Sigmoid colon (tissue), 7 donors: ENCODE data around the gene CHRNB4. TPM values are rescaled to one million over a fixed set of nuclear protein-coding genes. Genes with fewer than 3 reads are reported as not detected.
"Not testable (repeated sequence)": the region's sequence is repeated elsewhere in the genome, so short reads cannot be mapped to it uniquely, and the experiment has no call there.

Source experiments
- DNase-seq: peaks from one replicate; pipeline ENCODE4 v3.0.0-alpha.2; 2019
- H3K27ac ChIP-seq, 4 donors: fragments of 200-600 bp; sonication (generic); one replicate each; pipeline ENCODE4 v1.5.1; 2016 to 2019; ENCODE audit warnings: mild to moderate bottlenecking in 1 of 4
- H3K27me3 ChIP-seq, 3 donors: fragments of 200-600 bp; sonication (generic); one replicate each; pipeline ENCODE4 v1.5.1; 2019; ENCODE audit warnings: mild to moderate bottlenecking in 1 of 3
- H3K36me3 ChIP-seq, 4 donors: fragments of 200-600 bp; sonication (generic); one replicate each; pipeline ENCODE4 v1.5.1; 2016 to 2019
- H3K4me1 ChIP-seq, 4 donors: fragments of 200-600 bp; sonication (generic); one replicate each; pipeline ENCODE4 v1.5.1; 2017 to 2019
- H3K4me3 ChIP-seq, 4 donors: fragments of 200-600 bp; sonication (generic); one replicate each; pipeline ENCODE4 v1.5.1; 2017 to 2019; ENCODE audit warnings: mild to moderate bottlenecking in 2 of 4, moderate library complexity in 1 of 4
- H3K9me3 ChIP-seq, 4 donors: fragments of 200-600 bp in 3 of 4; sonication (generic) in 3 of 4; one replicate each; pipeline versions ENCODE4 v1.5.1 to v1.6.1; 2013 to 2019
- CTCF ChIP-seq, 4 experiments: fragments of 450-650 bp in 3 of 4; fragments of 200-600 bp in 1 of 4; IDR thresholded peaks; one replicate each; pipeline ENCODE4 v1.5.1; 2016 to 2019; ENCODE audit warnings: antibody characterized with exemption in 4 of 4, mild to moderate bottlenecking in 3 of 4, moderate library complexity in 2 of 4
- EP300 ChIP-seq, 4 donors: sonication (generic); formaldehyde crosslinking; IDR thresholded peaks; one replicate each; pipeline ENCODE4 v1.6.1; 2017; ENCODE audit warnings: antibody characterized with exemption in 4 of 4
- POLR2A ChIP-seq, 2 donors: fragments of 450-650 bp; IDR thresholded peaks; one replicate each; pipeline ENCODE4 v1.6.1; 2016; ENCODE audit warnings: antibody characterized with exemption in 2 of 2, mild to moderate bottlenecking in 2 of 2, moderate library complexity in 2 of 2
- POLR2AphosphoS5 ChIP-seq, 4 donors: sonication (generic); formaldehyde crosslinking; IDR thresholded peaks; one replicate each; pipeline ENCODE4 v1.6.1; 2017; ENCODE audit warnings: antibody characterized with exemption in 4 of 4
- WGBS, 2 donors: extraction: QIAGEN DNeasy Blood & Tissue Kit; methylation state at CpG; one replicate each; pipeline ENCODE4 v1.1.7; 2013; 5-methylcytosine and 5-hydroxymethylcytosine counted together
- intact Hi-C: fragments of 100-400 bp; cut with DNase I; formaldehyde crosslinking; loops from one replicate; pipeline ENCODE4 v1.15.1; 2023
- polyA plus RNA-seq, 3 donors: library from polyadenylated mRNA; stranded (reverse); fragments of 200-250 nt; gene quantifications; one replicate each; pipeline ENCODE4 v1.2.3, GENCODE V29; 2013
- total RNA-seq, 4 donors: library from RNA; depleted of rRNA; stranded (reverse); fragments of >200 nt; gene quantifications; one replicate each; pipeline ENCODE4 v1.1.0, GENCODE V29; 2016
- donor health status: healthy with polysubstance abuse.
- donor health status: Bipolar disorder and iron deficiency.
- donor health status: healthy.

The CHRNB4 gene
- total RNA-seq (1 to 10 TPM in 3 of 4 donors, under 1 TPM in 1; 0.33 to 2.5 (median 1.4) TPM), polyA plus RNA-seq (1 to 10 TPM in 1 of 3 donors, not detected in 2; 1.1 TPM)

- intact Hi-C loops: loop anchor here (5.0 kb wide), 1 partner anchor 111 kb away; no protein-coding TSS in a partner anchor
- peaks cover 0 to 4% (median 0%) of the 10 kb centered on the region in 3 donors for H3K27me3 ChIP-seq
- 12 to 14% methylated on average over 47 of the region's 47 CpGs for WGBS, 2 donors
- H3K27ac ChIP-seq: no peak within 1 kb of the TSS
- H3K4me1 ChIP-seq: peaks cover 0 to 22% (median 13%) of the 10 kb centered on the region in 4 donors
- H3K4me3 ChIP-seq: peak within 1 kb of the TSS; percentile 31 to 62 (median 50)
- no peaks in the 10 kb centered on the region for H3K9me3 ChIP-seq
- no peaks in the 10 kb centered on the region for H3K36me3 ChIP-seq
- TF ChIP-seq CTCF (IDR thresholded peaks at IDR 0.05) (no peak), POLR2A (IDR thresholded peaks at IDR 0.05) (no peak), EP300 (IDR thresholded peaks at IDR 0.05) (no peak), POLR2AphosphoS5 (IDR thresholded peaks at IDR 0.05) (no peak)
- no peak for DNase-seq
These were observed at the start of gene CHRNB4 for GRCh38 chr15:78641102-78641748. TSS of gene CHRNB4 (minus strand) at chr15:78641210. CDS start at chr15:78641133, 77 bp downstream.

GRCh38 chr15:78689626-78690025 is 48.6 kb upstream of the CHRNB4 start:
- Histone ChIP-seq H3K4me3 (no peak overlapping the region), H3K9me3 (no peaks in the 10 kb centered on the region), H3K36me3 (no peaks in the 10 kb centered on the region), H3K27ac (no peak overlapping the region), H3K27me3 (no peaks in the 10 kb centered on the region), H3K4me1 (peaks cover 0 to 9% (median 2%) of the 10 kb centered on the region in 4 donors)
- intact Hi-C loops: no loop called here
- DNase-seq: no peak
- TF ChIP-seq EP300 (IDR thresholded peaks at IDR 0.05) (no peak), CTCF (IDR thresholded peaks at IDR 0.05) (no peak), POLR2A (IDR thresholded peaks at IDR 0.05) (no peak), POLR2AphosphoS5 (IDR thresholded peaks at IDR 0.05) (no peak)

GRCh38 chr15:78685925-78686324 is 44.9 kb upstream of the CHRNB4 start:
- intact Hi-C loops: no loop called here
- TF ChIP-seq POLR2AphosphoS5 (IDR thresholded peaks at IDR 0.05) (no peak), POLR2A (IDR thresholded peaks at IDR 0.05) (no peak), EP300 (IDR thresholded peaks at IDR 0.05) (no peak)
- WGBS, 2 donors: 85 to 88% methylated on average over 8 of the region's 8 CpGs
- no peak overlapping the region for H3K27ac ChIP-seq
- no peaks in the 10 kb centered on the region for H3K27me3 ChIP-seq
- H3K4me1 ChIP-seq: peaks cover 0 to 9% (median 2%) of the 10 kb centered on the region in 4 donors
- no peaks in the 10 kb centered on the region for H3K36me3 ChIP-seq
- H3K9me3 ChIP-seq: no peaks in the 10 kb centered on the region
- H3K4me3 ChIP-seq: no peak overlapping the region
- DNase-seq: no peak

GRCh38 chr15:78685159-78685921 is 44.3 kb upstream of the CHRNB4 start:
- H3K4me3 ChIP-seq: no peak overlapping the region
- H3K27me3 ChIP-seq: no peaks in the 10 kb centered on the region
- TF ChIP-seq CTCF (IDR thresholded peaks at IDR 0.05) (no peak), POLR2AphosphoS5 (IDR thresholded peaks at IDR 0.05) (no peak), POLR2A (IDR thresholded peaks at IDR 0.05) (no peak), EP300 (IDR thresholded peaks at IDR 0.05) (no peak)
- WGBS, 2 donors: 26 to 33% methylated on average over 8 of the region's 8 CpGs
- no peaks in the 10 kb centered on the region for H3K36me3 ChIP-seq
- H3K27ac ChIP-seq: no peak overlapping the region
- intact Hi-C loops: no loop called here
- no peak for DNase-seq
- H3K4me1 ChIP-seq: peaks cover 0 to 9% (median 2%) of the 10 kb centered on the region in 4 donors
- H3K9me3 ChIP-seq: no peaks in the 10 kb centered on the region

- H3K27ac ChIP-seq: no peak overlapping the region
These were observed 43.6 kb upstream of the CHRNB4 start for GRCh38 chr15:78684657-78685056.

GRCh38 chr15:78683599-78683998 is 42.6 kb upstream of the CHRNB4 start:
- H3K4me3 ChIP-seq, H3K27me3 ChIP-seq, H3K4me1 ChIP-seq, intact Hi-C loops, H3K36me3 ChIP-seq, DNase-seq, H3K9me3 ChIP-seq, H3K27ac ChIP-seq: not testable (repeated sequence)
- WGBS, 2 donors: 91 to 92% methylated on average over 8 of the region's 8 CpGs

More at GRCh38 chr15:78684657-78685056, 43.6 kb upstream of the CHRNB4 start:
- Histone ChIP-seq H3K4me3 (no peak overlapping the region), H3K9me3 (no peaks in the 10 kb centered on the region), H3K27me3 (no peaks in the 10 kb centered on the region), H3K4me1 (peaks cover 0 to 9% (median 2%) of the 10 kb centered on the region in 4 donors), H3K36me3 (no peaks in the 10 kb centered on the region)
- intact Hi-C loops: no loop called here
- TF ChIP-seq EP300 (IDR thresholded peaks at IDR 0.05) (no peak), CTCF (IDR thresholded peaks at IDR 0.05) (no peak), POLR2AphosphoS5 (IDR thresholded peaks at IDR 0.05) (no peak), POLR2A (IDR thresholded peaks at IDR 0.05) (no peak)
- WGBS, 2 donors: 85 to 88% methylated on average over 2 of the region's 2 CpGs
- no peak for DNase-seq
